ENCODE measurements around the gene ZNF543. TPM values are rescaled to one million over a fixed set of nuclear protein-coding genes. Genes with fewer than 3 reads are reported as not detected.

ZNF543 gene
- total RNA-seq, 4 donors from 2014 or later, result 3.8 to 8.3 (median 7.1) TPM

DNA sequence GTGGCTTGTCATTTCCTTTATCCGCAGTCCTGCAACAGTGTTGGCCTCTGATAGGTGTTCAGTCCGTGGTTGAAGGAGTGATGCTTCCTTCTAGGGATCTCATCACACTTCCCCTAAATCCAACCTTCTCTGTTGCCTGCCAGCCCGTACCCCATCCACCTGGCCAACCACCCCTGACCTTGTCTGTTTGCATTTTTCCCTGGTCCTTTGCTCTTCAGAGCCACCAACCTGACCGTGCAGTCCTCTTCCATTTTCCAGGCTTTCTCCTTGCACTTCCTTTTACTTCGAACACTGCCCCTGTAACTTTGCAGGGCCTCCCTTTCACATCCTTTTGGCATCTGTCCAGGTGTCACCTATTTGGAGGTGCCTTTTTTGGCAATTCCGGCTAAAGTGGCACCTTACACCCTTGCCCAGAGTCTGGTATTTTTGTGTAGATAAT, 39.3 kb upstream of the ZNF543 start:
- TF ChIP-seq, protein P1, sequence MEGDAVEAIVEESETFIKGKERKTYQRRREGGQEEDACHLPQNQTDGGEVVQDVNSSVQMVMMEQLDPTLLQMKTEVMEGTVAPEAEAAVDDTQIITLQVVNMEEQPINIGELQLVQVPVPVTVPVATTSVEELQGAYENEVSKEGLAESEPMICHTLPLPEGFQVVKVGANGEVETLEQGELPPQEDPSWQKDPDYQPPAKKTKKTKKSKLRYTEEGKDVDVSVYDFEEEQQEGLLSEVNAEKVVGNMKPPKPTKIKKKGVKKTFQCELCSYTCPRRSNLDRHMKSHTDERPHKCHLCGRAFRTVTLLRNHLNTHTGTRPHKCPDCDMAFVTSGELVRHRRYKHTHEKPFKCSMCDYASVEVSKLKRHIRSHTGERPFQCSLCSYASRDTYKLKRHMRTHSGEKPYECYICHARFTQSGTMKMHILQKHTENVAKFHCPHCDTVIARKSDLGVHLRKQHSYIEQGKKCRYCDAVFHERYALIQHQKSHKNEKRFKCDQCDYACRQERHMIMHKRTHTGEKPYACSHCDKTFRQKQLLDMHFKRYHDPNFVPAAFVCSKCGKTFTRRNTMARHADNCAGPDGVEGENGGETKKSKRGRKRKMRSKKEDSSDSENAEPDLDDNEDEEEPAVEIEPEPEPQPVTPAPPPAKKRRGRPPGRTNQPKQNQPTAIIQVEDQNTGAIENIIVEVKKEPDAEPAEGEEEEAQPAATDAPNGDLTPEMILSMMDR (IDR thresholded peaks at IDR 0.05; ENCODE audit: low read depth), result no peak

DNA sequence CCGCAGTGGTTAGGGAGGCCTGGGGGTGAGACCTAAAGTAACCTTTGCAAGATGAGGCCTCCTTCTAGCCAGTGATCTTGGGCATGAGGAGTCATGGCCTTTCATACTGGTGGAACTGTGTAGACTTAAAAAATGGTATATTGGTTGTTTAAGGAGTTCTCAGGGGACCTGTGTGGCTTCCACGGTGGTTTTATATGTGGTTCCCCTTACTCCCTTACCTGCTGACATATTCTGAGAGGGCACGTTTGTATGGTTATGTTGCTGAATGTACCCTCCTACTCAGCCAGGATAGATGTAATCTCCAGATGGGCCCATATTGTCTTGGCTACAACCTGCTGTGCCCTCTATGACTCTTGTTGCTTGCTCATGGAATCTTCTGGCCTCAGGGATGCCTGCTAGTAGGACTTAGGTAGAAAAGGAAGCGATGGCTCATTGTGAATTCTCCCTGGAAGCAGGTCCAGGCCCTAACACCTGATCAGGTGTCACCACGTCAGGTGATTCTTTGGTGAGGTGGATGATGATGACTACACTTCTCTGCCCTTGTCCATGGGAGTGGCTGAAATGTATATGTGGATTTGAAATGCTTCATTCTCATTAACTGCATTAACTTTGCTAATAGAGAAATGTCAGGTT, 38.1 kb upstream of the ZNF543 start:
- TF ChIP-seq, protein P1 (IDR thresholded peaks at IDR 0.05; ENCODE audit: low read depth), result no peak

DNA sequence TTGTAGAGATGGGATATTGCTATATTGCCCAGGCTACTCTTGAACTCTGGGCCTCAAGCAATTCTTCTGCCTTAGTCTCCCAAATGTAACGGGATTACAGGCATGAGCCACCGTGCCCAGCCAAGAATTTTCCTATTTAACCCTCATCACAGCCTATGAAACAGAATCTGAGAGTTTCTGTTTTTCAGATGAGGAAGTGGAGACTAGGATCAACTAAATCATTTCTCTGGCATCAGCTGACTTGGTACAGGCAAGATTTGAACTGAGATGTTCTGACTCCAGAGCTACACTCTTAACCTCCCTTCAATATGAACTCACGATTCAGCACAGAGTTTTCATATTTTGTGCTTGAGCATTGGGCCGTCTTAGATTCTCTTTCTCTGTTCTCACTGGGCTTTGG, 31.9 kb upstream of the ZNF543 start:
- TF ChIP-seq, protein P1 (IDR thresholded peaks at IDR 0.05; ENCODE audit: low read depth), result no peak

DNA sequence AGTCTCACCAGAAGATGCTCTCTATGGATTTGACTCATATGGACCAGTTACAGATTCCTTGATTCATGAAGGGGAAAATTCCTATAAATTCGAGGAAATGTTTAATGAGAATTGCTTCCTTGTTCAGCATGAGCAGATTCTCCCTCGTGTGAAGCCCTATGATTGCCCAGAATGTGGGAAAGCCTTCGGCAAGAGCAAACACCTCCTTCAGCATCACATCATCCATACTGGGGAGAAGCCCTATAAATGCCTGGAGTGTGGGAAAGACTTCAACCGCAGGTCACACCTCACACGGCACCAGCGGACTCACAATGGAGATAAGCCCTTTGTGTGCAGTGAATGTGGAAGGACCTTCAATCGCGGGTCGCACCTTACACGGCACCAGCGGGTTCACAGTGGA, 29.3 kb upstream of the ZNF543 start:
- TF ChIP-seq, protein P1 (IDR thresholded peaks at IDR 0.05; ENCODE audit: low read depth), result no peak

DNA sequence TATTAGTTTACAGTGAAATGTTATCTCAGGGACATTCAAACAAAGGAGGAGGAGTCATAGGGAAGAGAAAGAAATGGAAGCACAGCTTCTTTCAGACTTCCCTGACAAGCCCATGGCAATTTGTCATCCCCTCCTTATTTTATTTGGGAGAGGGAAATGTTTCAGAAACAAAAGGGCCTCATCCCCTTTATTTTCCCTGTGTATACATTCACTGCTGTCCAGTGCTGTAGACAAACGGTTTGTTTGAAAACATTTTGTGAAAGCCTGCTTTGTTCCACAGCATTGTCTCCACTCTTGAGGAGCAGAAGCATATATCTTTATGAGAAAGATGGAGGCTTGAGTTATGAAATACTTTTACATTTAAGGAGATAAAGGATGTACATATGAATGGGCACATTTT, 27.7 kb upstream of the ZNF543 start:
- TF ChIP-seq, protein P1 (IDR thresholded peaks at IDR 0.05; ENCODE audit: low read depth), result no peak

DNA sequence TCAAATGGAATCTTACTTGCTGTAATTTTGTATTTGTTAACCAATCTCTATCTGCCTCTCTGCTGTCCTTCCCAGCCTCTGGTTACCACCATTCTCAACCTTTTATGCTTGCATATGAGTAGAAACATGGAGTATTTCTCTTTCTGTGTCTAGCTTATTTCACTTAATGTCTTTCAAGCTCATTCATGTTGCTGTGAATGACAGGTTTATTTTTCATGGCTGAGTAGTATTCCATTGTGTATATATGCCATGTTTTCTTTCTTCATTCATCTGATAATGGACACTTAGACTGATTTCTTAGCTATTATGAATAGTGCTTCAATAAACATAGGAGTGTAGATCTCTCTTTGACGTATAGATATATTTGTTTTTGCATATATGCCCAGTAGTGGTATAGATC, 26.6 kb upstream of the ZNF543 start:
- TF ChIP-seq, protein P1 (IDR thresholded peaks at IDR 0.05; ENCODE audit: low read depth), result no peak

DNA sequence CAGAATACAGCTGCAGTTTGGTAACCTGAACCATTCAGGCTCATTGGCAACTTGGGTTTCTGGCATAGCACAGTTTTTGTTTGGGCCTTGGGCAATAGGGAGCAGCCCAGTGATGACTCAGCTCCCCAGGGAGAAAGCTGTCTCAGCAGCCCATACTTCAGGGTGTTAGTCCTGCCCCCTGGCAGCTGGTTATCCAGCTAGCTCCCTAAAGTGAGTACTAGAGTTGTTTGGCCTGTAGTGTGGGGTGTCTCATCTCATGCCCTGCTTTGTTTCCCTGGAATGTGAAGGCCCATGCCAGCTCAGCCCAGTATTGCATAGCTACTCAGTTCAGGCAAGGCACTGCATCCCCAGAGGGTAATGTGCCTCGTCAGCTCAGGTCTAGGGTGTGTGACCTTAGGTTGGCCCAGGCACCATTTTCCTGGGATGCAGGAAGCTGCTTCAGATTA, 18.2 kb upstream of the ZNF543 start:
- TF ChIP-seq, protein P1 (IDR thresholded peaks at IDR 0.05; ENCODE audit: low read depth), result no peak

Data from subcutaneous adipose tissue (tissue), 4 donors.